Upper lobe of left lung (tissue), 6 donors: ENCODE data around the gene PNPLA8. TPM values are rescaled to one million over a fixed set of nuclear protein-coding genes. Genes with fewer than 3 reads are reported as not detected.

ENCODE experiments used
- ATAC-seq, 2 donors: fragments of 200-7000 bp; cut with Tn5 transposase; one replicate each; pipeline ENCODE4 v1.9.1; 2022; ENCODE audit warnings: mild to moderate bottlenecking in 2 of 2, moderate library complexity in 2 of 2; ENCODE audit not compliant: low FRiP score in 2 of 2
- DNase-seq, 2 donors: peaks; one replicate each; pipeline ENCODE4 v3.0.0-alpha.2; 2019 to 2020
- H3K27ac ChIP-seq, 4 donors: fragments of 200-600 bp; sonication (generic); one replicate each; pipeline ENCODE4 v1.5.1; 2016 to 2019
- H3K27me3 ChIP-seq, 4 donors: fragments of 200-600 bp; sonication (generic); one replicate each; pipeline ENCODE4 v1.5.1; 2017 to 2019
- H3K36me3 ChIP-seq, 4 donors: fragments of 200-600 bp; sonication (generic); one replicate each; pipeline ENCODE4 v1.5.1; 2016 to 2019
- H3K4me1 ChIP-seq, 4 donors: fragments of 200-600 bp; sonication (generic); one replicate each; pipeline ENCODE4 v1.5.1; 2018 to 2019
- H3K4me3 ChIP-seq, 4 donors: fragments of 200-600 bp; sonication (generic); one replicate each; pipeline ENCODE4 v1.5.1; 2017 to 2019; ENCODE audit warnings: mild to moderate bottlenecking in 2 of 4, moderate library complexity in 1 of 4
- H3K9me3 ChIP-seq, 4 donors: fragments of 200-600 bp; sonication (generic); one replicate each; pipeline ENCODE4 v1.5.1; 2018 to 2019
- EP300 ChIP-seq, 4 donors: sonication (generic); formaldehyde crosslinking; IDR thresholded peaks; one replicate each; pipeline ENCODE4 v1.5.1; 2017; ENCODE audit warnings: antibody characterized with exemption in 4 of 4, control low read depth in 2 of 4
- POLR2A ChIP-seq, 4 donors: fragments of 450-650 bp; IDR thresholded peaks; one replicate each; pipeline ENCODE4 v1.5.1; 2016 to 2017; ENCODE audit warnings: antibody characterized with exemption in 4 of 4, mild to moderate bottlenecking in 2 of 4
- POLR2AphosphoS5 ChIP-seq, 2 donors: sonication (generic); formaldehyde crosslinking; IDR thresholded peaks; one replicate each; pipeline ENCODE4 v1.5.1; 2017; ENCODE audit warnings: antibody characterized with exemption in 2 of 2
- WGBS, 2 donors: methylation state at CpG; one replicate each; pipeline ENCODE4 v1.1.5; 2017 to 2018; 5-methylcytosine and 5-hydroxymethylcytosine counted together
- total RNA-seq, 6 donors: library from RNA; depleted of rRNA in 4 of 6; stranded (reverse); fragments of >200 nt in 4 of 6; gene quantifications; one replicate each; pipeline versions ENCODE4 v1.1.0 to v1.2.1, GENCODE V29; 2016 to 2021
- TF ChIP-seq, protein P1 (sequence below), 6 experiments: fragments of 450-650 bp in 4 of 6; fragments of 200-600 bp in 2 of 6; sonication (generic) in 2 of 6; IDR thresholded peaks; one replicate each; pipeline ENCODE4 v1.5.1; 2016 to 2019; ENCODE audit warnings: antibody characterized with exemption in 6 of 6
- donor health status: DM: no; HTN: no; CAD: no; lungs with moderate emphysema.
- donor health status: DM: no; HTN: yes; CAD: no; lungs with severe emphysema.

PNPLA8 gene
- total RNA-seq, 6 donors from 2014 or later: 6.5 to 39.1 (median 23.9) TPM

DNA sequence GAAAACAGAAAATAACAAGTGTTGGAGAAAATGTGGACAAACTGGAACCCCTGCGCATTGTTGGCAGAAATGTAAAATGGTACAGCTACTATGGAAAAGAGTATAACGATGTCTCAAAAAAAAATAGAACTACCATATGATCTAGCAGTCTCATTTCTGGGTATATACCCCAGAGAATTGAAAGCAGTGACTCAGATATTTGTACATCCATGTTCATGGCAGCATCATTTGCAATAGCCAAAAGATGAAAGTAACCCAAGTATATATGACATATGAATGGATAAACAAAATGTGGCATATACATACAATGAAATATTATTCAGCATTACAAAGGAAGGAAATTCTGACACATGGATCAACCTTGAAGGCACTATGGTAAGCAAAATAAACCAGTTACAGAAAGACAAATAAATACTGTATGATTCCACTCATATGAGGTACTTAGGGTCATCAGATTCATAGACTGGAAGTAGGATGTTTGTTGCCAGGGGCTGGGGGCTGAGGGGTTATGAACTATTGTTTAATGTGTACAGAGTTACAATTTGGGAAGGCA lies 74.6 kb downstream of the PNPLA8 start:
- no peaks in the 10 kb centered on the region for H3K36me3 ChIP-seq
- H3K4me1 ChIP-seq: peaks cover 16 to 20% (median 17%) of the 10 kb centered on the region in 4 donors
- no peak for DNase-seq
- H3K9me3 ChIP-seq: no peaks in the 10 kb centered on the region
- no peak for ATAC-seq
- H3K4me3 ChIP-seq: no peak overlapping the region
- 86 to 89% methylated on average over 2 of the region's 2 CpGs for WGBS, 2 donors
- no peak for TF ChIP-seq EP300 (IDR thresholded peaks at IDR 0.05)
- no peak overlapping the region for H3K27ac ChIP-seq
- H3K27me3 ChIP-seq: peaks cover 0 to 17% (median 8%) of the 10 kb centered on the region in 4 donors

DNA sequence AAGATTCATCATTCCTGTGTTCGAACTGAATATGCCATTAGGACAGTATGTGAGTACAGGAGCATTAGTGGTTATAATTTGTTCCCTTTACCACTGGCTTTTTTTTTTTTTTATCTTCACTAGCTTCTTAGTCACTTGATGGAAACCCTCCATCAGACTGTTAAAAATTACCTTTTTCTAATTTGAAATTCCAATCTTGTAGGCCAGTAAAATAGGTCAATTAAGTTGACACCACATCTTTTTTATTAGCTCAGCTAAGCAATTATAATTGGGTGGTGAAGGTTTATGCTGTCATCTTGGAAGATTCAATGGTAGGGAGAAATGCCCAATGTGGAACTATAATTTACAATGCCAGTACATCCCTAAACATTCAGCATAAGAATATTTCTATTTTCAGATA lies 75.8 kb downstream of the PNPLA8 start:
- H3K36me3 ChIP-seq: no peaks in the 10 kb centered on the region
- 81 to 91% methylated on average over 1 of the region's 1 CpG for WGBS, 2 donors
- no peak for ATAC-seq
- peaks cover 6 to 8% (median 6%) of the 10 kb centered on the region in 4 donors for H3K4me1 ChIP-seq
- H3K9me3 ChIP-seq: no peaks in the 10 kb centered on the region
- H3K27ac ChIP-seq: no peak overlapping the region
- no peak overlapping the region for H3K4me3 ChIP-seq
- TF ChIP-seq POLR2AphosphoS5 (IDR thresholded peaks at IDR 0.05) (no peak), POLR2A (IDR thresholded peaks at IDR 0.05) (no peak), EP300 (IDR thresholded peaks at IDR 0.05) (no peak)
- TF ChIP-seq, protein P1, sequence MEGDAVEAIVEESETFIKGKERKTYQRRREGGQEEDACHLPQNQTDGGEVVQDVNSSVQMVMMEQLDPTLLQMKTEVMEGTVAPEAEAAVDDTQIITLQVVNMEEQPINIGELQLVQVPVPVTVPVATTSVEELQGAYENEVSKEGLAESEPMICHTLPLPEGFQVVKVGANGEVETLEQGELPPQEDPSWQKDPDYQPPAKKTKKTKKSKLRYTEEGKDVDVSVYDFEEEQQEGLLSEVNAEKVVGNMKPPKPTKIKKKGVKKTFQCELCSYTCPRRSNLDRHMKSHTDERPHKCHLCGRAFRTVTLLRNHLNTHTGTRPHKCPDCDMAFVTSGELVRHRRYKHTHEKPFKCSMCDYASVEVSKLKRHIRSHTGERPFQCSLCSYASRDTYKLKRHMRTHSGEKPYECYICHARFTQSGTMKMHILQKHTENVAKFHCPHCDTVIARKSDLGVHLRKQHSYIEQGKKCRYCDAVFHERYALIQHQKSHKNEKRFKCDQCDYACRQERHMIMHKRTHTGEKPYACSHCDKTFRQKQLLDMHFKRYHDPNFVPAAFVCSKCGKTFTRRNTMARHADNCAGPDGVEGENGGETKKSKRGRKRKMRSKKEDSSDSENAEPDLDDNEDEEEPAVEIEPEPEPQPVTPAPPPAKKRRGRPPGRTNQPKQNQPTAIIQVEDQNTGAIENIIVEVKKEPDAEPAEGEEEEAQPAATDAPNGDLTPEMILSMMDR (IDR thresholded peaks at IDR 0.05): no peak
- peaks cover 0 to 5% (median 2%) of the 10 kb centered on the region in 4 donors for H3K27me3 ChIP-seq
- no peak for DNase-seq

DNA sequence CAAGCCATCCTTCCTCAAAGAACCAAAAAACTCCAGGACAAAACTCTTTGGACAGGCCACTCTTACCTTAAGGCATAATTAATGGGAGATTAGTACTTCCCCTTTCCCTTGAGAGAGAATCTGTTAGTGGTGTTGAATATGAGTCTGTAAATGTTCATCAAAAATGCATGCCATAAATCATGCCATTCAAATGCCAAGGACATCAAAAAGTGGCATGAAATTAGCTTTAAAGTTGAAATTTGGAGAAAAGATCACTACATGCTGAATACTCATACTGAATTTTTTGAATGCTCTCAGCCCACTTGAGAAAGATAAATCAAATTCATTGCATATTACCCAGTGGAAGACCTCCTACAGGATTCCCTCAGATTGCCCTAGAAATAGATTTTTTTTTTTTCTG lies 76.4 kb downstream of the PNPLA8 start:
- no peak overlapping the region for H3K4me3 ChIP-seq
- no peaks in the 10 kb centered on the region for H3K36me3 ChIP-seq
- TF ChIP-seq POLR2A (IDR thresholded peaks at IDR 0.05) (no peak), POLR2AphosphoS5 (IDR thresholded peaks at IDR 0.05) (no peak), EP300 (IDR thresholded peaks at IDR 0.05) (no peak)
- TF ChIP-seq, protein P1 (IDR thresholded peaks at IDR 0.05): no peak
- no peaks in the 10 kb centered on the region for H3K27me3 ChIP-seq
- H3K9me3 ChIP-seq: no peaks in the 10 kb centered on the region
- H3K4me1 ChIP-seq: peaks cover 0 to 1% (median under 1%) of the 10 kb centered on the region in 4 donors
- no peak overlapping the region for H3K27ac ChIP-seq
- no peak for DNase-seq
- no peak for ATAC-seq

- no peaks in the 10 kb centered on the region for H3K4me1 ChIP-seq
- ATAC-seq (no peak), DNase-seq (no peak)
- no peak overlapping the region for H3K4me3 ChIP-seq
- H3K36me3 ChIP-seq: no peaks in the 10 kb centered on the region
- no peak overlapping the region for H3K27ac ChIP-seq
- H3K27me3 ChIP-seq: no peaks in the 10 kb centered on the region
- 54 to 56% methylated on average over 11 of the region's 11 CpGs for WGBS, 2 donors
- TF ChIP-seq POLR2A (IDR thresholded peaks at IDR 0.05) (no peak), POLR2AphosphoS5 (IDR thresholded peaks at IDR 0.05) (no peak), EP300 (IDR thresholded peaks at IDR 0.05) (no peak)
- TF ChIP-seq, protein P1 (IDR thresholded peaks at IDR 0.05): no peak
- H3K9me3 ChIP-seq: no peaks in the 10 kb centered on the region
Measured at GRCh38 chr7:108448584-108449505, 77.1 kb downstream of the PNPLA8 start.

DNA sequence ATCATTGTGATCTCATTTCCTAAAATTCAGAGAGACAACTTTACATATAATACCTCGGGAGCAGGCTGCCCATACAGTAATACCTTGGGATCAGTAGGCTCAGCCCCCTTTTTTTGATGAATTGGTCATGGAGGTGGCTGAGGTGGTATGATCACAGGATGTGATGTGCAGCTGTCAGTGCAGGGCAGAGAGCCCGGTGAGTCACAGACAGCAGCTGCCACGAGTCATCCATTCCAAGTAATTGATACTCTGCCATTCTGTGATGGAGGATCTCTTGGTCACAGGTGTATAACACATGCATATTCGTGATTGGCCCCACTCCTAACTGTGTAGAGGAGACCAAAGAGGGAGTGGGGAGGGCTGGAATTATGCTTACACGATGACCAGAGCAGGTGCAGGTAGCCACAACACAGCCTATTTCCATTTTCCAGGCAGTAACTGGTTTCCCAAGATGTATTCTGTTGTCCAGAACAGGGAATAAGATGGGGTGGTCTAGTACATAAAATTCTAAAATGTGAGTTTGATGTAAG lies 83.8 kb downstream of the PNPLA8 start:
- Histone ChIP-seq H3K36me3 (no peaks in the 10 kb centered on the region), H3K27me3 (no peaks in the 10 kb centered on the region), H3K4me1 (no peaks in the 10 kb centered on the region), H3K9me3 (no peaks in the 10 kb centered on the region), H3K4me3 (no peak overlapping the region), H3K27ac (no peak overlapping the region)
- 78 to 88% methylated on average over 5 of the region's 5 CpGs for WGBS, 2 donors
- no peak for TF ChIP-seq POLR2AphosphoS5 (IDR thresholded peaks at IDR 0.05)
- TF ChIP-seq EP300 (IDR thresholded peaks at IDR 0.05): no peak
- TF ChIP-seq, protein P1 (IDR thresholded peaks at IDR 0.05): no peak
- no peak for TF ChIP-seq POLR2A (IDR thresholded peaks at IDR 0.05)
- ATAC-seq (no peak), DNase-seq (no peak)
